Naive thymus-derived CD8-positive, alpha-beta T cell (primary cell): ENCODE data around the gene AP3S2. TPM values are rescaled to one million over a fixed set of nuclear protein-coding genes. Genes with fewer than 3 reads are reported as not detected.

Experiments used
- ATAC-seq, 2 donors: fragments of 150-1000 bp; cut with Tn5 transposase in 1 of 2; sonication (Bioruptor Pico), chemical (Tn5 transposase) in 1 of 2; 1 replicate in 1 of 2; 2 replicates in 1 of 2; pipeline ENCODE4 v1.10.0; 2021; ENCODE audit warnings: mild to moderate bottlenecking in 2 of 2, moderate library complexity in 2 of 2
- POLR2A ChIA-PET: fragments of 350-600 bp; sonication (Branson Sonifier 250); formaldehyde crosslinking; loops from one replicate; lab custom pipeline; 2021; ENCODE audit warnings: antibody characterized with exemption; lab: Charles Lee
- DNase-seq, 10 donors: peaks; one replicate each; pipeline versions ENCODE4 v3.0.0 to v3.0.0-alpha.2; 2020 to 2022
- H3K27ac Mint-ChIP-seq, 10 donors: one replicate each; pipeline ENCODE4 v1.8.0; 2020 to 2022; ENCODE audit warnings: mild to moderate bottlenecking in 10 of 10, mixed read lengths in 10 of 10, moderate library complexity in 4 of 10, inconsistent platforms in 1 of 10
- H3K27me3 Mint-ChIP-seq, 5 donors: one replicate each; pipeline ENCODE4 v1.8.0; 2021 to 2022; ENCODE audit warnings: mixed read lengths in 5 of 5
- H3K36me3 Mint-ChIP-seq, 3 donors: one replicate each; pipeline ENCODE4 v1.8.0; 2020 to 2022; ENCODE audit warnings: mixed read lengths in 3 of 3, mild to moderate bottlenecking in 2 of 3, inconsistent platforms in 1 of 3
- H3K4me1 Mint-ChIP-seq, 4 donors: one replicate each; pipeline ENCODE4 v1.8.0; 2021 to 2022; ENCODE audit warnings: mixed read lengths in 4 of 4
- H3K4me3 Mint-ChIP-seq, 10 donors: one replicate each; pipeline ENCODE4 v1.8.0; 2020 to 2022; ENCODE audit warnings: mild to moderate bottlenecking in 10 of 10, mixed read lengths in 10 of 10, moderate library complexity in 6 of 10, inconsistent platforms in 1 of 10
- H3K9me3 Mint-ChIP-seq, 9 donors: one replicate each; pipeline ENCODE4 v1.8.0; 2020 to 2022; ENCODE audit warnings: mixed read lengths in 9 of 9, mild to moderate bottlenecking in 3 of 9, inconsistent platforms in 1 of 9, moderate library complexity in 1 of 9
- polyA plus RNA-seq, 3 donors: library from polyadenylated mRNA; unstranded; fragments of 300-500 nt; fragmentation: Illumina TruSeq; gene quantifications; one replicate each; pipeline ENCODE4 v1.2.3, GENCODE V29; 2021
- total RNA-seq, 8 experiments: library from RNA in 2 of 8; stranded (reverse) in 2 of 8; gene quantifications; one replicate each; pipeline ENCODE4 v1.2.3 and lab custom pipeline; 2021 to 2026

Gene AP3S2
- total and polyA plus RNA-seq, 5 experiments from 2014 or later: 29.4 to 40.7 (median 36.9) TPM

GRCh38 chr15:89815769-89816168, 78.0 kb downstream of the AP3S2 start:
- H3K36me3 Mint-ChIP-seq: peaks cover 7 to 9% (median 8%) of the 10 kb centered on the region in 3 donors
- H3K4me3 Mint-ChIP-seq: peak overlapping the region in 9 of 10 donors; percentile 66 to 86 (median 84)
- peaks cover 19 to 64% (median 40%) of the 10 kb centered on the region in 5 donors for H3K27me3 Mint-ChIP-seq
- peaks cover 1 to 11% (median 8%) of the 10 kb centered on the region in 4 donors for H3K4me1 Mint-ChIP-seq
- DNase-seq (peak in 1 of 10 donors; percentile 4), ATAC-seq (no peak)
- H3K27ac Mint-ChIP-seq: no peak overlapping the region
- POLR2A ChIA-PET: no interaction called here
- peaks cover 0 to 13% (median 0%) of the 10 kb centered on the region in 9 donors for H3K9me3 Mint-ChIP-seq

- peaks cover 7 to 9% (median 8%) of the 10 kb centered on the region in 3 donors for H3K36me3 Mint-ChIP-seq
- ATAC-seq: peak in 1 of 2 donors; percentile 53
Measured at GRCh38 chr15:89814112-89814742, 79.6 kb downstream of the AP3S2 start.

GRCh38 chr15:89813381-89814111, 80.2 kb downstream of the AP3S2 start:
- POLR2A ChIA-PET: no interaction called here
- Mint-ChIP-seq H3K36me3 (peaks cover 7 to 9% (median 8%) of the 10 kb centered on the region in 3 donors), H3K27ac (no peak overlapping the region), H3K4me1 (peaks cover 1 to 11% (median 8%) of the 10 kb centered on the region in 4 donors), H3K4me3 (peak overlapping the region; percentile 54 to 85 (median 72)), H3K27me3 (peaks cover 20 to 79% (median 38%) of the 10 kb centered on the region in 5 donors), H3K9me3 (peaks cover 0 to 13% (median 0%) of the 10 kb centered on the region in 9 donors)
- DNase-seq: peak in 1 of 10 donors; percentile 58
- no peak for ATAC-seq

More at GRCh38 chr15:89814112-89814742, 79.6 kb downstream of the AP3S2 start:
- Mint-ChIP-seq H3K27me3 (peaks cover 20 to 79% (median 38%) of the 10 kb centered on the region in 5 donors), H3K4me3 (peak overlapping the region; percentile 57 to 85 (median 74)), H3K4me1 (peaks cover 1 to 11% (median 8%) of the 10 kb centered on the region in 4 donors), H3K27ac (no peak overlapping the region), H3K9me3 (peaks cover 0 to 13% (median 0%) of the 10 kb centered on the region in 9 donors)
- DNase-seq: peak in 3 of 10 donors; percentile 2 to 18 (median 3)
- POLR2A ChIA-PET: interaction anchor here (0.9 kb wide), 1 partner anchor 36 kb away, joined by 3 read pairs; no protein-coding TSS in a partner anchor

GRCh38 chr15:89812847-89813320, 80.9 kb downstream of the AP3S2 start:
- Mint-ChIP-seq H3K4me3 (peak overlapping the region in 4 of 10 donors; percentile 34 to 60 (median 52)), H3K27ac (no peak overlapping the region), H3K4me1 (peaks cover 1 to 11% (median 8%) of the 10 kb centered on the region in 4 donors), H3K9me3 (peaks cover 0 to 13% (median 0%) of the 10 kb centered on the region in 9 donors), H3K27me3 (peaks cover 19 to 73% (median 34%) of the 10 kb centered on the region in 5 donors), H3K36me3 (peaks cover 7 to 9% (median 8%) of the 10 kb centered on the region in 3 donors)
- POLR2A ChIA-PET: no interaction called here
- no peak for ATAC-seq
- DNase-seq: peak in 1 of 10 donors; percentile 62

GRCh38 chr15:89812011-89812846, 81.6 kb downstream of the AP3S2 start:
- Mint-ChIP-seq H3K9me3 (peaks cover 0 to 13% (median 0%) of the 10 kb centered on the region in 9 donors), H3K4me3 (peak overlapping the region in 4 of 10 donors; percentile 10 to 60 (median 52)), H3K27ac (peak overlapping the region in 1 of 10 donors; percentile 34), H3K27me3 (peaks cover 18 to 72% (median 34%) of the 10 kb centered on the region in 5 donors), H3K4me1 (peaks cover 1 to 11% (median 8%) of the 10 kb centered on the region in 4 donors), H3K36me3 (peaks cover 7 to 9% (median 8%) of the 10 kb centered on the region in 3 donors)
- POLR2A ChIA-PET: no interaction called here
- peak in 1 of 10 donors; percentile 34 for DNase-seq
- ATAC-seq: no peak

GRCh38 chr15:89810837-89811236, 83.0 kb downstream of the AP3S2 start:
- peak overlapping the region in 1 of 10 donors; percentile 74 for H3K27ac Mint-ChIP-seq
- ATAC-seq: no peak

GRCh38 chr15:89809787-89810148, 84.0 kb downstream of the AP3S2 start:
- Mint-ChIP-seq H3K4me1 (peaks cover 1 to 5% (median 3%) of the 10 kb centered on the region in 4 donors), H3K36me3 (no peaks in the 10 kb centered on the region), H3K27ac (no peak overlapping the region), H3K9me3 (no peaks in the 10 kb centered on the region), H3K4me3 (no peak overlapping the region), H3K27me3 (peaks cover 3 to 50% (median 15%) of the 10 kb centered on the region in 5 donors)
- DNase-seq: peak in 1 of 10 donors; percentile 24
- POLR2A ChIA-PET: no interaction called here
- ATAC-seq: no peak

More at GRCh38 chr15:89810837-89811236, 83.0 kb downstream of the AP3S2 start:
- peak in 1 of 10 donors; percentile 21 for DNase-seq
- peaks cover 1 to 11% (median 8%) of the 10 kb centered on the region in 4 donors for H3K4me1 Mint-ChIP-seq
- H3K4me3 Mint-ChIP-seq: no peak overlapping the region
- H3K36me3 Mint-ChIP-seq: peaks cover under 1 to 3% (median under 1%) of the 10 kb centered on the region in 3 donors
- peaks cover 11 to 61% (median 23%) of the 10 kb centered on the region in 5 donors for H3K27me3 Mint-ChIP-seq
- POLR2A ChIA-PET: no interaction called here
- peaks cover 0 to 7% (median 0%) of the 10 kb centered on the region in 9 donors for H3K9me3 Mint-ChIP-seq

- Mint-ChIP-seq H3K9me3 (no peaks in the 10 kb centered on the region), H3K27me3 (peaks cover 3 to 49% (median 15%) of the 10 kb centered on the region in 5 donors), H3K4me3 (no peak overlapping the region), H3K27ac (no peak overlapping the region), H3K4me1 (peaks cover 1 to 5% (median 3%) of the 10 kb centered on the region in 4 donors), H3K36me3 (no peaks in the 10 kb centered on the region)
- no peak for ATAC-seq
- POLR2A ChIA-PET: no interaction called here
- DNase-seq: peak in 1 of 10 donors; percentile 41
Measured at GRCh38 chr15:89809093-89809786, 84.6 kb downstream of the AP3S2 start.

GRCh38 chr15:89808160-89808870, 85.5 kb downstream of the AP3S2 start:
- POLR2A ChIA-PET: no interaction called here
- H3K36me3 Mint-ChIP-seq: no peaks in the 10 kb centered on the region
- peak overlapping the region in 1 of 10 donors; percentile 29 for H3K27ac Mint-ChIP-seq
- DNase-seq (peak in 1 of 10 donors; percentile 26), ATAC-seq (no peak)
- peaks cover 3 to 40% (median 15%) of the 10 kb centered on the region in 5 donors for H3K27me3 Mint-ChIP-seq
- no peak overlapping the region for H3K4me3 Mint-ChIP-seq
- no peaks in the 10 kb centered on the region for H3K4me1 Mint-ChIP-seq
- H3K9me3 Mint-ChIP-seq: no peaks in the 10 kb centered on the region

- no peaks in the 10 kb centered on the region for H3K9me3 Mint-ChIP-seq
Measured at GRCh38 chr15:89807689-89808088, 86.1 kb downstream of the AP3S2 start.

More at GRCh38 chr15:89807689-89808088, 86.1 kb downstream of the AP3S2 start:
- Mint-ChIP-seq H3K4me1 (no peaks in the 10 kb centered on the region), H3K27me3 (peaks cover 3 to 34% (median 14%) of the 10 kb centered on the region in 5 donors), H3K27ac (no peak overlapping the region), H3K36me3 (no peaks in the 10 kb centered on the region), H3K4me3 (no peak overlapping the region)
- DNase-seq (peak in 1 of 10 donors; percentile 9), ATAC-seq (no peak)
- POLR2A ChIA-PET: no interaction called here
